Liver (tissue), 3 donors: ENCODE data around the gene ZFP92.

Experiments
- FOXA1 ChIP-seq: IDR thresholded peaks from 2 replicates; pipeline ENCODE4 v1.6.1; 2016; ENCODE audit warnings: antibody characterized with exemption
- GABPA ChIP-seq, 2 donors: IDR thresholded peaks in 1 of 2; conservative IDR thresholded peaks in 1 of 2; 2 replicates each; pipeline ENCODE4 v1.6.1; 2016; ENCODE audit warnings: antibody characterized with exemption in 2 of 2, mild to moderate bottlenecking in 1 of 2, moderate library complexity in 1 of 2
- RXRA ChIP-seq, 2 donors: IDR thresholded peaks; 2 replicates each; pipeline ENCODE4 v1.6.1; 2017 to 2018; ENCODE audit warnings: antibody characterized with exemption in 2 of 2, mild to moderate bottlenecking in 1 of 2
- SP1 ChIP-seq: IDR thresholded peaks from 2 replicates; pipeline ENCODE4 v1.6.1; 2018; ENCODE audit warnings: antibody characterized with exemption, mild to moderate bottlenecking
- TAF1 ChIP-seq: conservative IDR thresholded peaks from 2 replicates; pipeline ENCODE4 v1.6.1; 2016; ENCODE audit warnings: antibody characterized with exemption, mild to moderate bottlenecking
- YY1 ChIP-seq: IDR thresholded peaks from 2 replicates; pipeline ENCODE4 v1.6.1; 2016; ENCODE audit warnings: antibody characterized with exemption, mild to moderate bottlenecking
- TF ChIP-seq, protein P1 (sequence below): fragments of 150-350 bp; IDR thresholded peaks from 2 replicates; pipeline ENCODE4 v1.5.1; 2017; ENCODE audit warnings: improper control_type of control experiment, low read depth, low read length; ENCODE audit not compliant: missing input control
- TF ChIP-seq, protein P2 (sequence below): IDR thresholded peaks from 2 replicates; pipeline ENCODE4 v1.6.1; 2016; ENCODE audit warnings: antibody characterized with exemption
- TF ChIP-seq, protein P3 (sequence below): IDR thresholded peaks from 2 replicates; pipeline ENCODE4 v1.6.1; 2016; ENCODE audit warnings: antibody characterized with exemption
- donor health status: healthy.
- donor health status: healthy.

- TF ChIP-seq GABPA (IDR thresholded peaks at IDR 0.05 in 1 of 2, conservative IDR thresholded peaks at IDR 0.05 in 1 of 2) (no peak), YY1 (no peak), FOXA1 (no peak), RXRA (IDR thresholded peaks at IDR 0.05) (no peak), TAF1 (no peak), SP1 (no peak)
- TF ChIP-seq, protein P1, sequence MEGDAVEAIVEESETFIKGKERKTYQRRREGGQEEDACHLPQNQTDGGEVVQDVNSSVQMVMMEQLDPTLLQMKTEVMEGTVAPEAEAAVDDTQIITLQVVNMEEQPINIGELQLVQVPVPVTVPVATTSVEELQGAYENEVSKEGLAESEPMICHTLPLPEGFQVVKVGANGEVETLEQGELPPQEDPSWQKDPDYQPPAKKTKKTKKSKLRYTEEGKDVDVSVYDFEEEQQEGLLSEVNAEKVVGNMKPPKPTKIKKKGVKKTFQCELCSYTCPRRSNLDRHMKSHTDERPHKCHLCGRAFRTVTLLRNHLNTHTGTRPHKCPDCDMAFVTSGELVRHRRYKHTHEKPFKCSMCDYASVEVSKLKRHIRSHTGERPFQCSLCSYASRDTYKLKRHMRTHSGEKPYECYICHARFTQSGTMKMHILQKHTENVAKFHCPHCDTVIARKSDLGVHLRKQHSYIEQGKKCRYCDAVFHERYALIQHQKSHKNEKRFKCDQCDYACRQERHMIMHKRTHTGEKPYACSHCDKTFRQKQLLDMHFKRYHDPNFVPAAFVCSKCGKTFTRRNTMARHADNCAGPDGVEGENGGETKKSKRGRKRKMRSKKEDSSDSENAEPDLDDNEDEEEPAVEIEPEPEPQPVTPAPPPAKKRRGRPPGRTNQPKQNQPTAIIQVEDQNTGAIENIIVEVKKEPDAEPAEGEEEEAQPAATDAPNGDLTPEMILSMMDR, result no peak
- TF ChIP-seq, protein P2, sequence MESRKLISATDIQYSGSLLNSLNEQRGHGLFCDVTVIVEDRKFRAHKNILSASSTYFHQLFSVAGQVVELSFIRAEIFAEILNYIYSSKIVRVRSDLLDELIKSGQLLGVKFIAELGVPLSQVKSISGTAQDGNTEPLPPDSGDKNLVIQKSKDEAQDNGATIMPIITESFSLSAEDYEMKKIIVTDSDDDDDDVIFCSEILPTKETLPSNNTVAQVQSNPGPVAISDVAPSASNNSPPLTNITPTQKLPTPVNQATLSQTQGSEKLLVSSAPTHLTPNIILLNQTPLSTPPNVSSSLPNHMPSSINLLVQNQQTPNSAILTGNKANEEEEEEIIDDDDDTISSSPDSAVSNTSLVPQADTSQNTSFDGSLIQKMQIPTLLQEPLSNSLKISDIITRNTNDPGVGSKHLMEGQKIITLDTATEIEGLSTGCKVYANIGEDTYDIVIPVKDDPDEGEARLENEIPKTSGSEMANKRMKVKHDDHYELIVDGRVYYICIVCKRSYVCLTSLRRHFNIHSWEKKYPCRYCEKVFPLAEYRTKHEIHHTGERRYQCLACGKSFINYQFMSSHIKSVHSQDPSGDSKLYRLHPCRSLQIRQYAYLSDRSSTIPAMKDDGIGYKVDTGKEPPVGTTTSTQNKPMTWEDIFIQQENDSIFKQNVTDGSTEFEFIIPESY, result no peak
- TF ChIP-seq, protein P3, sequence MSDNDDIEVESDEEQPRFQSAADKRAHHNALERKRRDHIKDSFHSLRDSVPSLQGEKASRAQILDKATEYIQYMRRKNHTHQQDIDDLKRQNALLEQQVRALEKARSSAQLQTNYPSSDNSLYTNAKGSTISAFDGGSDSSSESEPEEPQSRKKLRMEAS, result no peak
Observed at GRCh38 chrX:153457136-153457825, 46.0 kb downstream of the ZFP92 start.
